HepG2 (cell line): ENCODE measurements around the gene IARS2. TPM values are rescaled to one million over a fixed set of nuclear protein-coding genes. Genes with fewer than 3 reads are reported as not detected.

Experiments
- POLR2A ChIP-seq, 2 experiments: IDR thresholded peaks; 2 replicates each; pipeline ENCODE4 v1.6.1; 2011; ENCODE audit warnings: low read depth in 2 of 2, low read length in 2 of 2, mild to moderate bottlenecking in 1 of 2, moderate library complexity in 1 of 2; ENCODE audit not compliant: insufficient read depth in 1 of 2
- SRSF4 ChIP-seq: fragments of 200-400 bp; formaldehyde crosslinking; IDR thresholded peaks from one replicate; pipeline ENCODE4 v1.6.1; 2018; ENCODE audit warnings: mild to moderate bottlenecking, low read depth, low read length, moderate library complexity; ENCODE audit not compliant: poor library complexity, severe bottlenecking
- TIGD3 ChIP-seq: sonication (generic); formaldehyde crosslinking; IDR thresholded peaks from 2 replicates; pipeline ENCODE4 v1.5.1; 2020; ENCODE audit warnings: mild to moderate bottlenecking, missing genetic modification reagents, borderline replicate concordance
- ZNF407 ChIP-seq: sonication (generic); formaldehyde crosslinking; IDR thresholded peaks from one replicate; pipeline ENCODE4 v1.5.1; 2020; ENCODE audit warnings: mild to moderate bottlenecking, missing genetic modification reagents; ENCODE audit errors: not compliant biosample characterization
- ZNF646 ChIP-seq: sonication (generic); formaldehyde crosslinking; IDR thresholded peaks from 2 replicates; pipeline ENCODE4 v1.9.0; 2021; ENCODE audit warnings: mild to moderate bottlenecking, missing genetic modification reagents
- polyA plus RNA-seq, 8 experiments: library from polyadenylated mRNA; depleted of rRNA in 3 of 8; stranded (reverse) in 7 of 8; unstranded in 1 of 8; fragments of >200 nt; fragmentation: Illumina TruSeq in 4 of 8; extraction: Trizol in 4 of 8; gene quantifications; 2 replicates each; pipeline versions ENCODE4 v1.2.1 to v1.2.3, GENCODE V29; 2011 to 2016; ENCODE audit warnings: low read depth in 4 of 8, missing spikeins in 1 of 8, mixed read lengths in 1 of 8; ENCODE audit not compliant: insufficient read depth in 1 of 8
- total RNA-seq, 5 experiments: library from RNA; depleted of rRNA; stranded (reverse); fragments of >200 nt; fragmentation: Illumina TruSeq; extraction: Trizol; gene quantifications; 2 replicates each; pipeline ENCODE4 v1.2.3, GENCODE V29; 2016; ENCODE audit warnings: low read depth in 1 of 5

The IARS2 gene
- total and polyA plus RNA-seq, 2 of the 13 experiments (the other 11 are each of a cell fraction or from before 2014, with no cell fraction given): 28.6 to 122 TPM

GRCh38 chr1:220160027-220160426 is 66.1 kb downstream of the IARS2 start (continued):
- TF ChIP-seq ZNF407 (CRISPR knock-in tag) (no peak), POLR2A (IDR thresholded peaks at IDR 0.05; ENCODE audit: insufficient read depth in 1 of 2, low read depth in 2 of 2, low read length in 2 of 2) (no peak), ZNF646 (CRISPR knock-in tag) (no peak), TIGD3 (CRISPR knock-in tag) (no peak), SRSF4 (no peak)
